ENCODE data around the gene USP48. TPM values are rescaled to one million over a fixed set of nuclear protein-coding genes. Genes with fewer than 3 reads are reported as not detected.
A peak's percentile ranks its signal among the peaks of the same experiment; 100 is the strongest.

Gene USP48
- total and polyA plus RNA-seq, 2 of the 8 experiments (the other 6 are each of a cell fraction or from before 2014, with no cell fraction given), result 12.8 to 83.5 TPM

- Histone ChIP-seq H4K91ac (replicated peaks; ENCODE audit: insufficient read length, low read length) (no peak overlapping the region), H3K9me3 (ENCODE audit: insufficient read depth in 2 of 2, low read depth in 1 of 2, low read length in 1 of 2) (no peaks in the 10 kb centered on the region), H2AK5ac (ENCODE audit: low read depth, low read length) (no peak overlapping the region), H3K27ac (ENCODE audit: low read depth, low read length) (no peak overlapping the region), H2AFZ (ENCODE audit: low read length) (no peak overlapping the region), H3K23ac (ENCODE audit: insufficient read length) (no peak overlapping the region), H3K4me1 (replicated peaks in 1 of 4; ENCODE audit: control insufficient read depth in 3 of 4, insufficient read depth in 4 of 4, low read length in 3 of 4) (peaks cover 0 to 28% (median 10%) of the 10 kb centered on the region in 4 experiments; a peak in 6 of 7 replicates), H3K79me2 (ENCODE audit: control insufficient read depth in 1 of 2, insufficient read depth in 2 of 2, low read length in 2 of 2) (no peaks in the 10 kb centered on the region), H2BK5ac (ENCODE audit: low read depth, low read length) (no peak overlapping the region), H3K9ac (replicated peaks in 1 of 4; ENCODE audit: extremely low read depth in 1 of 4, low read depth in 3 of 4, low read length in 3 of 4) (no peak overlapping the region), H2BK20ac (ENCODE audit: low read length) (no peak overlapping the region), H3K23me2 (ENCODE audit: low read depth, low read length) (peaks cover 13% of the 10 kb centered on the region), H3K56ac (replicated peaks; ENCODE audit: insufficient read length, low read depth, low read length) (no peak overlapping the region), H3K4ac (replicated peaks; ENCODE audit: insufficient read length, low read depth, low read length) (no peak overlapping the region), H3K14ac (ENCODE audit: insufficient read length) (no peak overlapping the region), H2BK12ac (ENCODE audit: low read depth, low read length) (no peak overlapping the region), H3K18ac (ENCODE audit: extremely low read depth, low read length) (no peak overlapping the region), H2BK120ac (replicated peaks; ENCODE audit: low read depth, low read length) (no peak overlapping the region), H4K5ac (ENCODE audit: insufficient read length, low read depth, low read length) (no peak overlapping the region), H3K27me3 (replicated peaks in 1 of 4; ENCODE audit: control insufficient read depth in 3 of 4, extremely low read depth in 1 of 4, insufficient read depth in 3 of 4, low read length in 3 of 4) (peaks cover 0 to 28% (median 19%) of the 10 kb centered on the region in 4 experiments; a peak in 5 of 7 replicates), H3K4me2 (ENCODE audit: insufficient read depth in 1 of 2, low read depth in 2 of 2, low read length in 2 of 2) (no peak overlapping the region), H3K4me3 (ENCODE audit: extremely low read depth in 1 of 4, insufficient read depth in 2 of 4, low read depth in 3 of 4, low read length in 4 of 4) (no peak overlapping the region), H4K20me1 (replicated peaks in 1 of 2; ENCODE audit: control insufficient read depth in 1 of 2, insufficient read depth in 2 of 2, low read length in 2 of 2) (no peaks in the 10 kb centered on the region), H3K79me1 (ENCODE audit: low read depth, low read length) (no peaks in the 10 kb centered on the region), H4K8ac (ENCODE audit: extremely low read depth, insufficient read depth, low read length) (0 out of 2 replicates have a peak overlapping the region, but pooled peaks have one; percentile 18), H3K36me3 (ENCODE audit: control insufficient read depth in 2 of 4, insufficient read depth in 4 of 4, low read length in 3 of 4) (no peaks in the 10 kb centered on the region), H2BK15ac (ENCODE audit: low read length) (no peak overlapping the region)
- FAIRE-seq (no peak), DNase-seq (ENCODE audit: low read depth in 1 of 2, low spot score in 2 of 2) (no peak)
- POLR2A ChIA-PET (ENCODE audit: partially characterized antibody), result no interaction called here
- WGBS, 2 experiments (ENCODE audit: extremely low coverage in 1 of 2, insufficient coverage in 1 of 2, insufficient read length in 1 of 2, insufficient replicate concordance in 2 of 2, low coverage in 1 of 2, low lambda C conversion rate in 2 of 2, missing lambda C conversion rate in 1 of 2), result 85% methylated on average over 22 of the region's 22 CpGs; no CpG with 5 or more reads in 1 of the 2 experiments
- CTCF ChIA-PET (ENCODE audit: partially characterized antibody), result interaction anchor here (3.0 kb wide), 1 partner anchor 11 kb away, joined by 9 read pairs; no protein-coding TSS in a partner anchor
- TF ChIP-seq CHD2 (IDR thresholded peaks at IDR 0.05; ENCODE audit: low read length) (no peak), CEBPB (IDR thresholded peaks at IDR 0.05; ENCODE audit: low read depth, low read length) (no peak), CBX5 (IDR thresholded peaks at IDR 0.05; ENCODE audit: low read depth, low read length) (no peak), SIX5 (IDR thresholded peaks at IDR 0.05; ENCODE audit: low read depth, low read length) (no peak), ATF2 (IDR thresholded peaks at IDR 0.05; ENCODE audit: low read length) (no peak), SIRT6 (IDR thresholded peaks at IDR 0.05; ENCODE audit: low read length) (no peak), POLR2A (IDR thresholded peaks at IDR 0.05; ENCODE audit: control extremely low read depth in 1 of 2, low read depth in 2 of 2, low read length in 2 of 2) (no peak), FOSL1 (IDR thresholded peaks at IDR 0.05; ENCODE audit: insufficient read depth, low read depth, low read length) (no peak), TBP (IDR thresholded peaks at IDR 0.05; ENCODE audit: low read depth, low read length) (no peak), ZNF274 (IDR thresholded peaks at IDR 0.05; ENCODE audit: borderline replicate concordance, extremely low read depth, low read length) (no peak), PHF8 (conservative IDR thresholded peaks at IDR 0.05; ENCODE audit: low read depth, low read length) (no peak), KDM4A (IDR thresholded peaks at IDR 0.05; ENCODE audit: low read depth, low read length, severe bottlenecking) (no peak)
These were observed 116.2 kb downstream of the USP48 start for GRCh38 chr1:21666576-21667320.
